ENCODE data around the gene CDH10.

DNA sequence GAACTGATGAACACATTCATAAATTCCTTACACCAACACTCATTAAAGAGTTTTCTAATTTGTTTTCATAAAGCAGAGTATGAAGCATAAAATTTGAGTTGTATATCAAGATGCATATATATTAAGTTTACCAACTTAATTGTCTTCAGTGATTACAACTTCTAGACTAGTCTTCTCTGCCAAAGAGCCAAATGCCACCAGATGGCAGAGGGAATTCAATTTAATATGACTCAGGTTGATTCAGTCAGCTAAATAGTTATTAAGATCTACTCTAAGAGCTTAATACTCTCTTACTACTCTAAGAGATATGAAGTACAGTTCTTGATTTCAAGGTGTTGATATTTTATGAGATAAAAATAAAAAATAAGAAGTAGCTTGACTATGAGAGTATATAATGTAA is 53.4 kb downstream of the CDH10 start:
- TF ChIP-seq POLR2A (IDR thresholded peaks at IDR 0.05) = no peak
- no peak for TF ChIP-seq CTCF (IDR thresholded peaks at IDR 0.05)
